Measurements from ENCODE around the gene PON3.
A peak's percentile ranks its signal among the peaks of the same experiment; 100 is the strongest.

PON3 gene

DNA sequence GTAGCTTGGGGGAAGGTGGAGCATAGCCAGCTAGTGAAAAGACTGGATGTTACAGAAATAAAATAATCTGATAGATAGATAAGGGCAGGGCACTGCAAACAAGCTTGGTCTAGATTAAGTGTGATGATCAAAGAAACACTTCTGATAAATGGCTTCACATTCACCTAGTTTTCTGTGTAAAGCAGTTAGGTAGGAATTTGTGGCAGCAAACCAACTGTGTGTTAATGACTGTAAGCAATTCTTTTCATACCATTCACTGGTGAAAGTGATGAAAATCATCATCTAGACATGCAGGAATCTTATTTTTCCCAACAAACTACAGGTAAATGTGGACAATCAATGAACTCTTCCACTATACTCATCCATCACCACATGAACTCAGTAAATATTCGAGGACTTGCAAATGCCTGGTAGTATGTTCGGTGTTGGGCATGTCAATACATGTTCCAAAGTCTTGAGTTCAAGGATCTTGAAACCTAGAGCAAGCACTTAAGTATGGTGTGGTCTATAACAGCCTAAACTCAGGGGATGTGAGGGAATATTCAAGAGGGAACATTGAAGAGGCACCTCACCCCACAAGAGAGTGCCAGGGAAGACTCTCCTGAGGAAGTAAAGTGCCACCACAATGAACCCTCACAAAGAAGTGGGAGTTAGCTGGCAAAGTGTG, 20.5 kb downstream of the PON3 start:
- no peak for DNase-seq (ENCODE audit: low read depth, low spot score)
- Histone ChIP-seq H3K4me3 (ENCODE audit: insufficient read length, low read depth) (no peak overlapping the region), H3K4me1 (ENCODE audit: insufficient read depth, insufficient read length) (peaks cover 2% of the 10 kb centered on the region), H3K27me3 (ENCODE audit: insufficient read depth, insufficient read length) (no peaks in the 10 kb centered on the region), H3K9me3 (ENCODE audit: insufficient read depth, low read length) (no peaks in the 10 kb centered on the region; the same call in 1 of the 2 replicates), H3K9ac (ENCODE audit: insufficient read length, low read depth) (no peak overlapping the region), H3K36me3 (ENCODE audit: insufficient read depth, insufficient read length, low read length) (no peaks in the 10 kb centered on the region)
- TF ChIP-seq ZNF274 (IDR thresholded peaks at IDR 0.05; ENCODE audit: low read depth, low read length) (no peak), YY1 (IDR thresholded peaks at IDR 0.05; ENCODE audit: insufficient read depth, insufficient read length) (no peak), SUZ12 (IDR thresholded peaks at IDR 0.05; ENCODE audit: extremely low read depth, insufficient read depth, insufficient read length) (no peak)

DNA sequence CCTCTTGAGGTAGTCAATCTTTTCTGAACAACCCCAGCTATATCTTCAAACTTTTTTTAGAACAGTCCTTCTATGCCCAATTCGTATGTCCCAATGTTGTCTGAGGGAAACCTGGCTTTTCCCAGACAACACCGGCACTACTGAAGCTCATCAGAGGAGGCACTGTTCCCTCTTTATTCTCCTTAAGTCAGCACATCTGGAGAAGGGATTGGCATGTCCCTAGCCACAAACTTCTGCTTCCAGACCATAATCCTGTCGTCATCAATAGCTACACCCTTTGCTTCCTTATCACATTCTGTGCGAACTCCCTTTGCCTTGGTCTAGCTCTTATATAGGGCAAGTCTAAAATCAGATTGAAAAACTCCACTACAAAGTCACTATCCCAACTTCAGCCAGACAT, 22.9 kb downstream of the PON3 start:
- no peak for DNase-seq (ENCODE audit: low read depth, low spot score)
- TF ChIP-seq SUZ12 (IDR thresholded peaks at IDR 0.05; ENCODE audit: extremely low read depth, insufficient read depth, insufficient read length) (no peak), ZNF274 (IDR thresholded peaks at IDR 0.05; ENCODE audit: low read depth, low read length) (no peak), YY1 (IDR thresholded peaks at IDR 0.05; ENCODE audit: insufficient read depth, insufficient read length) (no peak)
- H3K4me1 ChIP-seq (ENCODE audit: insufficient read depth, insufficient read length): peaks cover 2% of the 10 kb centered on the region
- no peaks in the 10 kb centered on the region for H3K36me3 ChIP-seq (ENCODE audit: insufficient read depth, insufficient read length, low read length)
- H3K4me3 ChIP-seq (ENCODE audit: insufficient read length, low read depth): no peak overlapping the region
- no peaks in the 10 kb centered on the region for H3K27me3 ChIP-seq (ENCODE audit: insufficient read depth, insufficient read length)
- H3K9ac ChIP-seq (ENCODE audit: insufficient read length, low read depth): no peak overlapping the region
- no peaks in the 10 kb centered on the region for H3K9me3 ChIP-seq (ENCODE audit: insufficient read depth, low read length)

DNA sequence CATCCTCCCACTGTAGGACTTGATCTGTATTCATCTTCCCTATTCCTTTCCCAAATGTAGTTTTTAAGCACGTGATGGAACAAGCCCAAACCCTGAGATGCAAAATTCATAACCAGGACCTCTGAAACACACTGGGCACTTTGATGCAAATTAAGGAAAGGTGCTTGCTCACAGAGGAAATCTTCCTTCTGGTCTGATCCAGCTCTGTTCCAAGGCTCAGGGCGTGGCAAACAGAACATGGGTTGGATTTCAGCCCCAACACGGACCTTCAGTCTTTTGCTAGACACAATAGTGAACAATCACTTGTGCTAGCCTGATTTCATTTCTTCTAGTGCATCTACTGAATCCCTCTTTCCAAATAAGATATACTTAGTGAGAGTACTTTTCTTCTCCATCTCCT, 27.9 kb downstream of the PON3 start:
- Histone ChIP-seq H3K27me3 (ENCODE audit: insufficient read depth, insufficient read length) (no peaks in the 10 kb centered on the region), H3K9ac (ENCODE audit: insufficient read length, low read depth) (no peak overlapping the region), H3K4me3 (ENCODE audit: insufficient read length, low read depth) (no peak overlapping the region), H3K9me3 (ENCODE audit: insufficient read depth, low read length) (no peaks in the 10 kb centered on the region), H3K4me1 (ENCODE audit: insufficient read depth, insufficient read length) (no peaks in the 10 kb centered on the region), H3K36me3 (ENCODE audit: insufficient read depth, insufficient read length, low read length) (no peaks in the 10 kb centered on the region)
- DNase-seq (ENCODE audit: low read depth, low spot score): no peak
- TF ChIP-seq ZNF274 (IDR thresholded peaks at IDR 0.05; ENCODE audit: low read depth, low read length) (no peak), SUZ12 (IDR thresholded peaks at IDR 0.05; ENCODE audit: extremely low read depth, insufficient read depth, insufficient read length) (no peak), YY1 (IDR thresholded peaks at IDR 0.05; ENCODE audit: insufficient read depth, insufficient read length) (no peak)

DNA sequence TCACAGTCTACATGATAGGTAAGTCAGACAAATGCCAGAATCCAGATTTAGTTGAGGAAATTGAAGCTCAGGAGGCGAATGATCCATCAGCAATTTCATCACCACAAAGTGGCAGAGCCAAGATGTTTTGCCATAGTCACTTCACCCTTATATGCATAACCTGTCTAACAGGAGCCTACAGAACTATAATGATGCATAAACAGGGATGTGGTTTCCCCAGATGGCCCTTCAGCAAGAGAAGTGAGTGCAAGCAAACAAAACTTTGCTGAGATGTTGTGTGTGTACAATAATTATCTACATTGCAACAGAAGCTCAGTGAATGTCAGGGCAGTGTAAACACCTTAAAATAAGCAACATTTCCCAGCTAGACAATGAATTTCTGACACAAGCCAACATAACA, 28.6 kb downstream of the PON3 start:
- no peak overlapping the region for H3K9ac ChIP-seq (ENCODE audit: insufficient read length, low read depth)
- H3K27me3 ChIP-seq (ENCODE audit: insufficient read depth, insufficient read length): no peaks in the 10 kb centered on the region
- H3K4me3 ChIP-seq (ENCODE audit: insufficient read length, low read depth): no peak overlapping the region
- TF ChIP-seq ZNF274 (IDR thresholded peaks at IDR 0.05; ENCODE audit: low read depth, low read length): no peak
- TF ChIP-seq SUZ12 (IDR thresholded peaks at IDR 0.05; ENCODE audit: extremely low read depth, insufficient read depth, insufficient read length): no peak
- TF ChIP-seq YY1 (IDR thresholded peaks at IDR 0.05; ENCODE audit: insufficient read depth, insufficient read length): no peak
- H3K36me3 ChIP-seq (ENCODE audit: insufficient read depth, insufficient read length, low read length): no peaks in the 10 kb centered on the region
- DNase-seq (ENCODE audit: low read depth, low spot score): no peak
- H3K9me3 ChIP-seq (ENCODE audit: insufficient read depth, low read length): no peaks in the 10 kb centered on the region
- no peaks in the 10 kb centered on the region for H3K4me1 ChIP-seq (ENCODE audit: insufficient read depth, insufficient read length)

DNA sequence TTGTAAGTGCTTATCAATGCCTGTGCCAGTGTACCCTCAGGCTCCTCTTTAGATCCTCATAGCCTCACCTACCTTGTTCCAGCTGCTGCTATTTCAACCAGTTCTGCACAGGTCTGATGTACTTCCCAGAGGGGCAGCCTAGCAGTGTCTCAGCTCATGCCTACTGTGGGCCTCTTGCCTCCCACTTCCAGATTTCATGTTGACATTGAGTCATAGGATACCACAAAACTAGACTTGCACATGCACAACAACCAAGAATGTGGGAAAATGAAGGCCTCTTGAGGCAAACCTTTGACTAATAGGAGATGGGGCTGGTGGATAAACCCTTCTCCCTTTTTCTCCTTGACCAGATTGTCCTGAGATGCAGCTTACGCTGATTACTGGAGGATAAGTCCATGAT, 31.0 kb downstream of the PON3 start:
- Histone ChIP-seq H3K9ac (ENCODE audit: insufficient read length, low read depth) (no peak overlapping the region), H3K9me3 (ENCODE audit: insufficient read depth, low read length) (no peaks in the 10 kb centered on the region), H3K36me3 (ENCODE audit: insufficient read depth, insufficient read length, low read length) (no peaks in the 10 kb centered on the region), H3K27me3 (ENCODE audit: insufficient read depth, insufficient read length) (no peaks in the 10 kb centered on the region), H3K4me3 (ENCODE audit: insufficient read length, low read depth) (no peak overlapping the region), H3K4me1 (ENCODE audit: insufficient read depth, insufficient read length) (no peaks in the 10 kb centered on the region)
- DNase-seq (ENCODE audit: low read depth, low spot score): no peak
- TF ChIP-seq YY1 (IDR thresholded peaks at IDR 0.05; ENCODE audit: insufficient read depth, insufficient read length) (no peak), ZNF274 (IDR thresholded peaks at IDR 0.05; ENCODE audit: low read depth, low read length) (no peak), SUZ12 (IDR thresholded peaks at IDR 0.05; ENCODE audit: extremely low read depth, insufficient read depth, insufficient read length) (no peak)

DNA sequence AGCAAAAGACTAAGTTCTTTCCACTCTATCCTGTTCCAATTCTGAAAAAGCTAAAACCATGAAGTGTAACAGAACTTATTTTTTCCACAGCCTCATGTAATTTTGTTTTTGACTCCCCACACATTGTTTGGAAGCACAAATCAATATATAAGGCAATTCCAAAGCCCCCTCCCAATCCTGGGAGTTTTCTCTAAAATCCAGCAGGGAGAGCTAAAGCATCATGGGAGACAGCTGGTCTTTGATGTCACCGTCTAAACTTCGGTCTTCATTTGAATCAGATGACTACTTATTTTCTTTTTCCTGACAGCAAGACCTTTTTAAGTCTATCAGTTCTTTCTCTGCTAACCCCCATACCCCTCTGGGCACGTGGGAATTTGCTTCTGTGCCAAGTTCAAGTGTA, 38.6 kb downstream of the PON3 start:
- TF ChIP-seq ZNF274 (IDR thresholded peaks at IDR 0.05; ENCODE audit: low read depth, low read length): no peak
- TF ChIP-seq YY1 (IDR thresholded peaks at IDR 0.05; ENCODE audit: insufficient read depth, insufficient read length): no peak
- Histone ChIP-seq H3K27me3 (ENCODE audit: insufficient read depth, insufficient read length) (no peaks in the 10 kb centered on the region), H3K4me1 (ENCODE audit: insufficient read depth, insufficient read length) (no peaks in the 10 kb centered on the region), H3K4me3 (ENCODE audit: insufficient read length, low read depth) (no peak overlapping the region), H3K36me3 (ENCODE audit: insufficient read depth, insufficient read length, low read length) (no peaks in the 10 kb centered on the region), H3K9ac (ENCODE audit: insufficient read length, low read depth) (no peak overlapping the region), H3K9me3 (ENCODE audit: insufficient read depth, low read length) (no peaks in the 10 kb centered on the region; the same call in 1 of the 2 replicates)
- DNase-seq (ENCODE audit: low read depth, low spot score): no peak

DNA sequence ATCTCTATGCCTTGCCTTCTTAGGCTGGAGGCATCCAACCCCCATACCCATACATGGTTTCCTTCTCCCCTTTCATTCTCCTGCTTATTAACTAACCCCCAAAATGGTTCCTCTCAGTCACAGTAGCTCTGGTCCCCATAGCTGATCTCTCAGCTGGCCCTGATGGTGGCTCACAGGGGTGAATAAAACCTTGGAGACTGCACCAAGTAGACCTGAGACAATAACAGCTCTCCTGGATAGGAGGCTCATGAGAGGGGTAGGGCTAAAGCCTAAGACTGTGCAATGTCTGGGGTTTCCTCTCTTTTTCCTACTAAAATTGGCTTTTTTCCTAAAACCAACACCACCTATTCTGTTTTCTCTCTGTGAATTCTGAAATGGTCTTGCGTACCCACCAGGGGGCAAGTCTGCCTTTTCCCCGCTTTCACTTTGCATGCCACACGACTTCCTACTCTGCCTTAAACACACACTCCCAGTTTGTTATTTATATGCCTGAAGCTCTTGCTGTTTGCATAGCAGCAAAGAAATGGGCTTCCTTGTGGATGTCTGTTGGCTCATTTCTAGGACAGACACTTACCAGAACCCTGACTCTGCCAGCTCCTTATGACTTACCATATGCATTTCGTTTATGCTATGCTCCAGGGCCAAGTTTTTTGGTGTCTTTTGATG, 53.4 kb downstream of the PON3 start:
- DNase-seq (ENCODE audit: low read depth, low spot score): peak; percentile 16
- TF ChIP-seq YY1 (IDR thresholded peaks at IDR 0.05; ENCODE audit: insufficient read depth, insufficient read length) (no peak), ZNF274 (IDR thresholded peaks at IDR 0.05; ENCODE audit: low read depth, low read length) (no peak)

More for the DNA sequence above, 53.4 kb downstream of the PON3 start:
- Histone ChIP-seq H3K9ac (ENCODE audit: insufficient read length, low read depth) (no peak overlapping the region), H3K9me3 (ENCODE audit: insufficient read depth, low read length) (no peaks in the 10 kb centered on the region), H3K36me3 (ENCODE audit: insufficient read depth, insufficient read length, low read length) (no peaks in the 10 kb centered on the region), H3K4me1 (ENCODE audit: insufficient read depth, insufficient read length) (peaks cover 3% of the 10 kb centered on the region), H3K4me3 (ENCODE audit: insufficient read length, low read depth) (no peak overlapping the region), H3K27me3 (ENCODE audit: insufficient read depth, insufficient read length) (no peaks in the 10 kb centered on the region)
